ENCODE data around the gene CSDE1. TPM values are rescaled to one million over a fixed set of nuclear protein-coding genes. Genes with fewer than 3 reads are reported as not detected.

CSDE1 gene
- total and polyA plus RNA-seq, 2 experiments from 2014 or later = 161 to 802 TPM

GRCh38 chr1:114710360-114710759 is 47.4 kb downstream of the CSDE1 start:
- peaks cover 25% of the 10 kb centered on the region for H3K79me2 ChIP-seq
- no peaks in the 10 kb centered on the region for H3K27me3 ChIP-seq
- no peak for DNase-seq (ENCODE audit: low spot score)
- H3K36me3 ChIP-seq (replicated peaks; ENCODE audit: insufficient read depth, low read depth) = no peaks in the 10 kb centered on the region
- H3K27ac ChIP-seq = no peak overlapping the region
- H3K9me2 ChIP-seq (replicated peaks; ENCODE audit: insufficient read depth) = no peaks in the 10 kb centered on the region
- no peak overlapping the region for H3K4me2 ChIP-seq
- TF ChIP-seq CTCF (IDR thresholded peaks at IDR 0.05; ENCODE audit: poor library complexity) (no peak), EZH2phosphoT487 (IDR thresholded peaks at IDR 0.05; ENCODE audit: low read depth, severe bottlenecking, unreplicated experiment) (no peak), EZH2 (IDR thresholded peaks at IDR 0.05; ENCODE audit: borderline replicate concordance) (no peak)
- no peaks in the 10 kb centered on the region for H4K20me1 ChIP-seq (ENCODE audit: insufficient read depth, poor library complexity, severe bottlenecking)
- no peak overlapping the region for H2AFZ ChIP-seq
- WGBS (ENCODE audit: low lambda C conversion rate, missing lambda C conversion rate) = 93% methylated on average over 3 of the region's 3 CpGs
- H3K4me1 ChIP-seq (ENCODE audit: insufficient read depth) = peaks cover 8% of the 10 kb centered on the region
- no peak overlapping the region for H3K4me3 ChIP-seq
- H3K9me3 ChIP-seq (ENCODE audit: low read depth) = no peaks in the 10 kb centered on the region

- H3K9me3 ChIP-seq (ENCODE audit: low read depth) = no peaks in the 10 kb centered on the region
These were observed 50.2 kb downstream of the CSDE1 start for GRCh38 chr1:114707604-114708003.

GRCh38 chr1:114703242-114703641 is 54.5 kb downstream of the CSDE1 start:
- Histone ChIP-seq H3K79me2 (no peaks in the 10 kb centered on the region), H3K9me2 (replicated peaks; ENCODE audit: insufficient read depth) (no peaks in the 10 kb centered on the region), H3K9me3 (ENCODE audit: low read depth) (no peaks in the 10 kb centered on the region), H3K27me3 (no peaks in the 10 kb centered on the region), H3K27ac (no peak overlapping the region), H2AFZ (no peak overlapping the region), H3K4me2 (no peak overlapping the region), H3K36me3 (replicated peaks; ENCODE audit: insufficient read depth, low read depth) (no peaks in the 10 kb centered on the region), H3K4me3 (no peak overlapping the region), H4K20me1 (ENCODE audit: insufficient read depth, poor library complexity, severe bottlenecking) (no peaks in the 10 kb centered on the region), H3K4me1 (ENCODE audit: insufficient read depth) (no peaks in the 10 kb centered on the region)
- TF ChIP-seq CTCF (IDR thresholded peaks at IDR 0.05; ENCODE audit: poor library complexity) (no peak), EZH2 (IDR thresholded peaks at IDR 0.05; ENCODE audit: borderline replicate concordance) (no peak), EZH2phosphoT487 (IDR thresholded peaks at IDR 0.05; ENCODE audit: low read depth, severe bottlenecking, unreplicated experiment) (no peak)
- no peak for DNase-seq (ENCODE audit: low spot score)
- 79% methylated on average over 1 of the region's 1 CpG for WGBS (ENCODE audit: low lambda C conversion rate, missing lambda C conversion rate)

More at GRCh38 chr1:114707604-114708003, 50.2 kb downstream of the CSDE1 start:
- no peak overlapping the region for H3K4me2 ChIP-seq
- H3K79me2 ChIP-seq = no peaks in the 10 kb centered on the region
- no peak overlapping the region for H3K27ac ChIP-seq
- H3K4me1 ChIP-seq (ENCODE audit: insufficient read depth) = no peaks in the 10 kb centered on the region
- no peaks in the 10 kb centered on the region for H3K9me2 ChIP-seq (replicated peaks; ENCODE audit: insufficient read depth)
- no peak for TF ChIP-seq EZH2phosphoT487 (IDR thresholded peaks at IDR 0.05; ENCODE audit: low read depth, severe bottlenecking, unreplicated experiment)
- TF ChIP-seq EZH2 (IDR thresholded peaks at IDR 0.05; ENCODE audit: borderline replicate concordance) = no peak
- no peak for TF ChIP-seq CTCF (IDR thresholded peaks at IDR 0.05; ENCODE audit: poor library complexity)
- WGBS (ENCODE audit: low lambda C conversion rate, missing lambda C conversion rate) = 95% methylated on average over 2 of the region's 2 CpGs
- no peaks in the 10 kb centered on the region for H3K36me3 ChIP-seq (replicated peaks; ENCODE audit: insufficient read depth, low read depth)
- no peak overlapping the region for H2AFZ ChIP-seq
- no peaks in the 10 kb centered on the region for H4K20me1 ChIP-seq (ENCODE audit: insufficient read depth, poor library complexity, severe bottlenecking)
- no peak for DNase-seq (ENCODE audit: low spot score)
- no peaks in the 10 kb centered on the region for H3K27me3 ChIP-seq
- H3K4me3 ChIP-seq = no peak overlapping the region

- H3K4me2 ChIP-seq = no peak overlapping the region
- no peaks in the 10 kb centered on the region for H3K4me1 ChIP-seq (ENCODE audit: insufficient read depth)
- no peaks in the 10 kb centered on the region for H3K9me2 ChIP-seq (replicated peaks; ENCODE audit: insufficient read depth)
- no peak for DNase-seq (ENCODE audit: low spot score)
- TF ChIP-seq CTCF (IDR thresholded peaks at IDR 0.05; ENCODE audit: poor library complexity) = no peak
- no peak for TF ChIP-seq EZH2 (IDR thresholded peaks at IDR 0.05; ENCODE audit: borderline replicate concordance)
- TF ChIP-seq EZH2phosphoT487 (IDR thresholded peaks at IDR 0.05; ENCODE audit: low read depth, severe bottlenecking, unreplicated experiment) = no peak
- H3K36me3 ChIP-seq (replicated peaks; ENCODE audit: insufficient read depth, low read depth) = no peaks in the 10 kb centered on the region
- H4K20me1 ChIP-seq (ENCODE audit: insufficient read depth, poor library complexity, severe bottlenecking) = no peaks in the 10 kb centered on the region
- WGBS (ENCODE audit: low lambda C conversion rate, missing lambda C conversion rate) = 92% methylated on average over 5 of the region's 5 CpGs
- H2AFZ ChIP-seq = no peak overlapping the region
- no peak overlapping the region for H3K27ac ChIP-seq
- no peak overlapping the region for H3K4me3 ChIP-seq
- no peaks in the 10 kb centered on the region for H3K79me2 ChIP-seq
- H3K9me3 ChIP-seq (ENCODE audit: low read depth) = no peaks in the 10 kb centered on the region
- no peaks in the 10 kb centered on the region for H3K27me3 ChIP-seq
These were observed 55.0 kb downstream of the CSDE1 start for GRCh38 chr1:114702737-114703136.

All from hepatocyte (in vitro differentiated cells).